ENCODE data around the gene KIFBP. TPM values are rescaled to one million over a fixed set of nuclear protein-coding genes. Genes with fewer than 3 reads are reported as not detected.

Gene KIFBP
- total and polyA plus RNA-seq, 2 donors (not counting 3 experiments of a cell fraction or from before 2014, with no cell fraction given), result 17.6 to 39.8 TPM

DNA sequence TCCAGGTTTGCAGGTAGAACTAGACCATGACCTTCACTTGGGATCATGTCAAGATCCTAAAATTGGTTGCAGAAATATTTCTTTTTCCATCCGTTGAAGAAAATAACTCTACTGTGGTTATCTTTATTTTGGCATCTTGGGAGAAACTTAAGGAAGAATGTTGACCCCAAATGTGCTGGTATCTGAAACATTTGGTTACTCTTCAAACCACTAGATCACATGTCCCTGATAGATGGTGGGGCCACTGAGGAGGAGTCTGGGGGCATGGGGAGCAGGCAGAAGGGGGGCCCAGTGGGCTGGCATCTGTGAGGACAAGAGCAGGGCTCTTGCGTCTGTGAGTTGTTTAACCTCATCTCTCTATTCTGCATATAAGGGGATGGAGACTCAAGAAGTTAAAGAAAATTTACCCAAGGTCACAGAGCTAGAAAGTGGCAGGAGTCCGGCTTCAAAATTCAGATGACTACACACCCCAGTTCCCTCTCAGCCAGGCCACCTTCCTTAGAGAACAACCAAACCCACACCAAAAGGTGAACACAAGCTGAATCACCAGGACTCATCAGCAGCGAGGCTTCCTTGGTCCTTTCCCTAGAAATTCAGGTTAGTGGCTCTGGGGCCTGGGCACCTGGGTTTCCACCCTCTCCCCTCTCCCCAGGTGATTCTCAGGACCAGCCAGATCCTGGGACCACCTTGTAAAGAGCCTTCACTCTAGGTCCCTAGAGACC, 58.7 kb downstream of the KIFBP start:
- Histone ChIP-seq H3K27ac (ENCODE audit: insufficient read depth, low read depth, low read length) (no peak overlapping the region), H3K4me1 (ENCODE audit: control insufficient read depth, extremely low read depth, insufficient read depth, low read length) (peaks cover 12% of the 10 kb centered on the region), H2AFZ (ENCODE audit: low read depth, low read length) (no peak overlapping the region), H3K9me1 (replicated peaks; ENCODE audit: control insufficient read depth, extremely low read depth, insufficient read depth, low read length) (no peaks in the 10 kb centered on the region), H4K20me1 (replicated peaks; ENCODE audit: control insufficient read depth, extremely low read depth, insufficient read depth, low read length) (no peaks in the 10 kb centered on the region), H3K4me3 (replicated peaks in 1 of 3; ENCODE audit: insufficient read depth in 1 of 3, low read depth in 1 of 3, low read length in 3 of 3) (no peak overlapping the region), H3K9me3 (replicated peaks; ENCODE audit: control insufficient read depth, insufficient read depth, low read length) (no peaks in the 10 kb centered on the region), H3K36me3 (ENCODE audit: control insufficient read depth in 2 of 2, extremely low read depth in 1 of 2, insufficient read depth in 2 of 2, low read length in 2 of 2) (no peaks in the 10 kb centered on the region), H3K9ac (replicated peaks; ENCODE audit: extremely low read depth, insufficient read depth, low read length) (no peak overlapping the region), H3K27me3 (ENCODE audit: control insufficient read depth in 2 of 2, insufficient read depth in 2 of 2, low read length in 2 of 2) (no peaks in the 10 kb centered on the region), H3K79me2 (ENCODE audit: control insufficient read depth, insufficient read depth, low read length) (no peaks in the 10 kb centered on the region), H3K4me2 (ENCODE audit: insufficient read depth, low read length) (no peak overlapping the region)
- no TSS peak for BruUV-seq (replicated peaks)
- DNase-seq (ENCODE audit: low read depth, low spot score), result no peak
- POLR2A ChIA-PET, result no interaction called here
- CTCF ChIA-PET, result no interaction called here
- no peak for FAIRE-seq
- dilution Hi-C loops (cut with MboI; ENCODE audit: extremely low pct_ligation_motif_present, low sequenced_read_pairs), result no loop called here
- TF ChIP-seq GATA2 (IDR thresholded peaks at IDR 0.05; ENCODE audit: insufficient read depth, insufficient read length, low read depth, low read length), result no peak
- TF ChIP-seq POLR2A (IDR thresholded peaks at IDR 0.05; ENCODE audit: low read depth, low read length), result no peak
- TF ChIP-seq, protein P1, sequence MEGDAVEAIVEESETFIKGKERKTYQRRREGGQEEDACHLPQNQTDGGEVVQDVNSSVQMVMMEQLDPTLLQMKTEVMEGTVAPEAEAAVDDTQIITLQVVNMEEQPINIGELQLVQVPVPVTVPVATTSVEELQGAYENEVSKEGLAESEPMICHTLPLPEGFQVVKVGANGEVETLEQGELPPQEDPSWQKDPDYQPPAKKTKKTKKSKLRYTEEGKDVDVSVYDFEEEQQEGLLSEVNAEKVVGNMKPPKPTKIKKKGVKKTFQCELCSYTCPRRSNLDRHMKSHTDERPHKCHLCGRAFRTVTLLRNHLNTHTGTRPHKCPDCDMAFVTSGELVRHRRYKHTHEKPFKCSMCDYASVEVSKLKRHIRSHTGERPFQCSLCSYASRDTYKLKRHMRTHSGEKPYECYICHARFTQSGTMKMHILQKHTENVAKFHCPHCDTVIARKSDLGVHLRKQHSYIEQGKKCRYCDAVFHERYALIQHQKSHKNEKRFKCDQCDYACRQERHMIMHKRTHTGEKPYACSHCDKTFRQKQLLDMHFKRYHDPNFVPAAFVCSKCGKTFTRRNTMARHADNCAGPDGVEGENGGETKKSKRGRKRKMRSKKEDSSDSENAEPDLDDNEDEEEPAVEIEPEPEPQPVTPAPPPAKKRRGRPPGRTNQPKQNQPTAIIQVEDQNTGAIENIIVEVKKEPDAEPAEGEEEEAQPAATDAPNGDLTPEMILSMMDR (IDR thresholded peaks at IDR 0.05; ENCODE audit: extremely low read depth in 1 of 2, insufficient read depth in 1 of 2, low read depth in 1 of 2, low read length in 2 of 2), result no peak
- no peak for TF ChIP-seq JUN (IDR thresholded peaks at IDR 0.05; ENCODE audit: borderline replicate concordance, insufficient read depth, insufficient read length, low read depth)
- TF ChIP-seq EZH2 (IDR thresholded peaks at IDR 0.05; ENCODE audit: borderline replicate concordance, low read depth, low read length, severe bottlenecking), result no peak
- TF ChIP-seq MYC (IDR thresholded peaks at IDR 0.05; ENCODE audit: low read depth, low read length), result no peak
- TF ChIP-seq POLR2AphosphoS5 (IDR thresholded peaks at IDR 0.05; ENCODE audit: insufficient read depth, low read depth, low read length), result no peak
- TF ChIP-seq, protein P2, sequence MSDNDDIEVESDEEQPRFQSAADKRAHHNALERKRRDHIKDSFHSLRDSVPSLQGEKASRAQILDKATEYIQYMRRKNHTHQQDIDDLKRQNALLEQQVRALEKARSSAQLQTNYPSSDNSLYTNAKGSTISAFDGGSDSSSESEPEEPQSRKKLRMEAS (IDR thresholded peaks at IDR 0.05; ENCODE audit: insufficient read depth, insufficient read length), result no peak
- no peak for TF ChIP-seq FOS (IDR thresholded peaks at IDR 0.05; ENCODE audit: borderline replicate concordance, insufficient read depth, low read length)
- intact Hi-C loops (cut with micrococcal nuclease), result no loop called here

Measured in endothelial cell of umbilical vein (primary cell).